HepG2 (cell line): ENCODE results near the gene MIA2. TPM values are rescaled to one million over a fixed set of nuclear protein-coding genes. Genes with fewer than 3 reads are reported as not detected.

ENCODE experiments used
- ATF5 ChIP-seq: sonication (generic); formaldehyde crosslinking; IDR thresholded peaks from 2 replicates; pipeline ENCODE4 v1.4.0; 2020; ENCODE audit warnings: mild to moderate bottlenecking, low read depth, missing genetic modification reagents
- CENPT ChIP-seq: sonication (generic); formaldehyde crosslinking; IDR thresholded peaks from 2 replicates; pipeline ENCODE4 v1.8.0; 2022; ENCODE audit warnings: low read depth, mild to moderate bottlenecking, moderate library complexity, missing genetic modification reagents
- CHCHD3 ChIP-seq: sonication (generic); formaldehyde crosslinking; IDR thresholded peaks from 2 replicates; pipeline ENCODE4 v1.8.0; 2022; ENCODE audit warnings: mild to moderate bottlenecking, missing genetic modification reagents, moderate library complexity
- FOXK1 ChIP-seq: sonication (generic); formaldehyde crosslinking; IDR thresholded peaks from 2 replicates; pipeline ENCODE4 v1.4.0; 2020; ENCODE audit warnings: low read depth, missing genetic modification reagents, borderline replicate concordance
- FOXP4 ChIP-seq: sonication (generic); formaldehyde crosslinking; IDR thresholded peaks from 2 replicates; pipeline ENCODE4 v1.4.0; 2020; ENCODE audit warnings: missing genetic modification reagents
- GABPB1 ChIP-seq: IDR thresholded peaks from 2 replicates; pipeline ENCODE4 v1.6.1; 2016; ENCODE audit warnings: mild to moderate bottlenecking, missing genetic modification reagents, moderate library complexity, missing compliant biosample characterization
- GRHL1 ChIP-seq: sonication (generic); formaldehyde crosslinking; conservative IDR thresholded peaks from 2 replicates; pipeline ENCODE4 v1.8.0; 2022; ENCODE audit warnings: missing genetic modification reagents
- KDM6A ChIP-seq: IDR thresholded peaks from 2 replicates; pipeline ENCODE4 v1.6.1; 2016; ENCODE audit warnings: low read depth
- NFRKB ChIP-seq: fragments of 450-650 bp; IDR thresholded peaks from 2 replicates; pipeline ENCODE4 v1.6.1; 2017
- PHF5A ChIP-seq: IDR thresholded peaks from one replicate; pipeline ENCODE4 v1.6.1; 2018; ENCODE audit warnings: low read depth, missing genetic modification reagents; ENCODE audit not compliant: unreplicated experiment
- SMARCE1 ChIP-seq: fragments of 450-650 bp; IDR thresholded peaks from 2 replicates; pipeline ENCODE4 v1.6.1; 2017; ENCODE audit warnings: borderline replicate concordance
- SRSF1 ChIP-seq: fragments of 200-400 bp; formaldehyde crosslinking; optimal IDR thresholded peaks from 2 replicates; pipeline ENCODE3; 2017; ENCODE audit warnings: mild to moderate bottlenecking, low read depth, low read length, moderate library complexity
- TGIF2 ChIP-seq: IDR thresholded peaks from 2 replicates; pipeline ENCODE4 v1.6.1; 2016; ENCODE audit warnings: control low read depth, missing compliant biosample characterization
- WIZ ChIP-seq: sonication (generic); formaldehyde crosslinking; IDR thresholded peaks from 2 replicates; pipeline ENCODE4 v1.5.1; 2020; ENCODE audit warnings: mild to moderate bottlenecking, missing genetic modification reagents
- ZNF343 ChIP-seq: sonication (generic); formaldehyde crosslinking; IDR thresholded peaks from 2 replicates; pipeline ENCODE4 v1.4.0; 2020; ENCODE audit warnings: mild to moderate bottlenecking, missing genetic modification reagents
- ZNF558 ChIP-seq: sonication (generic); formaldehyde crosslinking; IDR thresholded peaks from 2 replicates; pipeline ENCODE4 v1.9.0; 2022; ENCODE audit warnings: mild to moderate bottlenecking, missing genetic modification reagents, borderline replicate concordance
- polyA plus RNA-seq, 8 experiments: library from polyadenylated mRNA; depleted of rRNA in 3 of 8; stranded (reverse) in 7 of 8; unstranded in 1 of 8; fragments of >200 nt; fragmentation: Illumina TruSeq in 4 of 8; extraction: Trizol in 4 of 8; gene quantifications; 2 replicates each; pipeline versions ENCODE4 v1.2.1 to v1.2.3, GENCODE V29; 2011 to 2016; ENCODE audit warnings: low read depth in 4 of 8, missing spikeins in 1 of 8, mixed read lengths in 1 of 8; ENCODE audit not compliant: insufficient read depth in 1 of 8
- total RNA-seq, 5 experiments: library from RNA; depleted of rRNA; stranded (reverse); fragments of >200 nt; fragmentation: Illumina TruSeq; extraction: Trizol; gene quantifications; 2 replicates each; pipeline ENCODE4 v1.2.3, GENCODE V29; 2016; ENCODE audit warnings: low read depth in 1 of 5
- TF ChIP-seq, protein P1 (sequence below): sonication (generic); formaldehyde crosslinking; IDR thresholded peaks from 2 replicates; pipeline ENCODE4 v1.4.0; 2020; ENCODE audit warnings: missing genetic modification reagents, borderline replicate concordance
- TF ChIP-seq, protein P2 (sequence below): sonication (generic); formaldehyde crosslinking; IDR thresholded peaks from 2 replicates; pipeline ENCODE4 v1.5.0; 2020; ENCODE audit warnings: missing genetic modification reagents, mild to moderate bottlenecking, borderline replicate concordance
- TF ChIP-seq, protein P3 (sequence below): sonication (generic); formaldehyde crosslinking; IDR thresholded peaks from 2 replicates; pipeline ENCODE4 v1.5.0; 2020; ENCODE audit warnings: missing genetic modification reagents
- TF ChIP-seq, protein P4 (sequence below): sonication (generic); formaldehyde crosslinking; IDR thresholded peaks from 2 replicates; pipeline ENCODE4 v1.4.0; 2020; ENCODE audit warnings: missing genetic modification reagents

Gene MIA2
- total and polyA plus RNA-seq, 2 of the 13 experiments (the other 11 are each of a cell fraction or from before 2014, with no cell fraction given): 134 to 158 TPM

DNA sequence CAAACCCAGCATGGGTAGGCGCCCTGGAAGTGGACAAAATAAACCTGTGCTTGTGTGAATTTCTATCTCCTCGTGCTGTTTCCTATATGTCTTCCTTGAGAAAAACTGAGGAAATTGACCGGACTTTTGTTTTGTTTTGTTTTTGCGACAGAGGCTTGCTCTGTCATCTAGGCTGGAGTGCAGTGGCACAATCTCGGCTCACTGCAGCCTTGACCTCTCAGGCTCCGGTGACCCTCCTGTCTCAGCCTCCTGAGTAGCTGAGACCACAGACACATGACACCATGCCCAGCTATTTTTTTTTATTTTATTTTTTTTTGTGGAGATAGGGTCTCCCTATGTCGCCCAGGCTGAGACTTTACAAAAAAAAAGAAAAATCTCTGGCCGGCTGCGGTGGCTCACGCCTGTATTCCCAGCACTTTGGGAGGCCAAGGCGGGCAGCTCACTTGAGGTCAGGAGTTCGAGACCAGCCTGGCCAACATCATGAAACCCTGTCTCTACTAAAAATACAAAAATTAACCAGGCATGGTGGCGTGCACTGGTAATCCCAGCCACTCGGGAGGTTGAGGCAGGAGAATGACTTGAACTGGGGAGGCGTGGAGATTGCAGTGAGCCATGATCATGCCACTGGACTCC lies 22.5 kb upstream of the MIA2 start (continued):
- TF ChIP-seq FOXP4 (CRISPR knock-in tag) (no peak), TGIF2 (no peak), SMARCE1 (no peak), CENPT (CRISPR knock-in tag) (no peak), KDM6A (no peak), ZNF558 (CRISPR knock-in tag) (no peak), PHF5A (CRISPR knock-in tag) (no peak), NFRKB (no peak), ZNF343 (CRISPR knock-in tag) (no peak), GABPB1 (no peak), CHCHD3 (CRISPR knock-in tag) (no peak), WIZ (CRISPR knock-in tag) (no peak), SRSF1 (no peak), FOXK1 (CRISPR knock-in tag) (no peak), GRHL1 (no peak), ATF5 (CRISPR knock-in tag) (no peak)
- TF ChIP-seq, protein P1, sequence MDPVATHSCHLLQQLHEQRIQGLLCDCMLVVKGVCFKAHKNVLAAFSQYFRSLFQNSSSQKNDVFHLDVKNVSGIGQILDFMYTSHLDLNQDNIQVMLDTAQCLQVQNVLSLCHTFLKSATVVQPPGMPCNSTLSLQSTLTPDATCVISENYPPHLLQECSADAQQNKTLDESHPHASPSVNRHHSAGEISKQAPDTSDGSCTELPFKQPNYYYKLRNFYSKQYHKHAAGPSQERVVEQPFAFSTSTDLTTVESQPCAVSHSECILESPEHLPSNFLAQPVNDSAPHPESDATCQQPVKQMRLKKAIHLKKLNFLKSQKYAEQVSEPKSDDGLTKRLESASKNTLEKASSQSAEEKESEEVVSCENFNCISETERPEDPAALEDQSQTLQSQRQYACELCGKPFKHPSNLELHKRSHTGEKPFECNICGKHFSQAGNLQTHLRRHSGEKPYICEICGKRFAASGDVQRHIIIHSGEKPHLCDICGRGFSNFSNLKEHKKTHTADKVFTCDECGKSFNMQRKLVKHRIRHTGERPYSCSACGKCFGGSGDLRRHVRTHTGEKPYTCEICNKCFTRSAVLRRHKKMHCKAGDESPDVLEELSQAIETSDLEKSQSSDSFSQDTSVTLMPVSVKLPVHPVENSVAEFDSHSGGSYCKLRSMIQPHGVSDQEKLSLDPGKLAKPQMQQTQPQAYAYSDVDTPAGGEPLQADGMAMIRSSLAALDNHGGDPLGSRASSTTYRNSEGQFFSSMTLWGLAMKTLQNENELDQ: no peak
- TF ChIP-seq, protein P2, sequence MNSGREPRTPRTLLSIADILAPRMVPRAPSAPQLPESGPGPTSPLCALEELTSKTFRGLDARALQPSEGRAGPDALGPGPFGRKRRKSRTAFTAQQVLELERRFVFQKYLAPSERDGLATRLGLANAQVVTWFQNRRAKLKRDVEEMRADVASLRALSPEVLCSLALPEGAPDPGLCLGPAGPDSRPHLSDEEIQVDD (CRISPR knock-in tag): no peak
- TF ChIP-seq, protein P3, sequence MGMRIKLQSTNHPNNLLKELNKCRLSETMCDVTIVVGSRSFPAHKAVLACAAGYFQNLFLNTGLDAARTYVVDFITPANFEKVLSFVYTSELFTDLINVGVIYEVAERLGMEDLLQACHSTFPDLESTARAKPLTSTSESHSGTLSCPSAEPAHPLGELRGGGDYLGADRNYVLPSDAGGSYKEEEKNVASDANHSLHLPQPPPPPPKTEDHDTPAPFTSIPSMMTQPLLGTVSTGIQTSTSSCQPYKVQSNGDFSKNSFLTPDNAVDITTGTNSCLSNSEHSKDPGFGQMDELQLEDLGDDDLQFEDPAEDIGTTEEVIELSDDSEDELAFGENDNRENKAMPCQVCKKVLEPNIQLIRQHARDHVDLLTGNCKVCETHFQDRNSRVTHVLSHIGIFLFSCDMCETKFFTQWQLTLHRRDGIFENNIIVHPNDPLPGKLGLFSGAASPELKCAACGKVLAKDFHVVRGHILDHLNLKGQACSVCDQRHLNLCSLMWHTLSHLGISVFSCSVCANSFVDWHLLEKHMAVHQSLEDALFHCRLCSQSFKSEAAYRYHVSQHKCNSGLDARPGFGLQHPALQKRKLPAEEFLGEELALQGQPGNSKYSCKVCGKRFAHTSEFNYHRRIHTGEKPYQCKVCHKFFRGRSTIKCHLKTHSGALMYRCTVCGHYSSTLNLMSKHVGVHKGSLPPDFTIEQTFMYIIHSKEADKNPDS (CRISPR knock-in tag): no peak
- TF ChIP-seq, protein P4, sequence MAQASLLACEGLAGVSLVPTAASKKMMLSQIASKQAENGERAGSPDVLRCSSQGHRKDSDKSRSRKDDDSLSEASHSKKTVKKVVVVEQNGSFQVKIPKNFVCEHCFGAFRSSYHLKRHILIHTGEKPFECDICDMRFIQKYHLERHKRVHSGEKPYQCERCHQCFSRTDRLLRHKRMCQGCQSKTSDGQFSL (CRISPR knock-in tag): no peak
